Measurements from ENCODE around the gene SLC4A3.

DNA sequence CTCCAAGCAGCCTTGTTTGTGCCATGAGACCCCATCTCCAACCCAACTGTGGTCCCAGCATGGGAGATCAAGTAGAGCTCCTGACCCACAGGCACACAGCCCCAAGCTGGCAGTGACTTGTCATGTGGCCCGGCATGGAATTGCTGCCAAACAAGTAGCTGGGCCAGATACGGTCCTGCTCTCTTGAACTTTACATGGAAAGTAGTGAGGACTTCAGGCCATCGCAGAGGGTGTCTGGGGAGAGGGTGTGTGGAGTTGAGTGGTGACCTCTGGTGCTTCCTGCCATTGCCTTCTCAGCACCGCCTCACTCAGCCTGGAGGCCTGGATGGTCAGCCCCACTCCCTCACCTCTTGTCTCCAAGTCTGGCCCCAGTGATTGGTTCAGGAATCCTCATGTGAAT, 10.9 kb upstream of the SLC4A3 start:
- TF ChIP-seq POLR2AphosphoS5 (IDR thresholded peaks at IDR 0.05; ENCODE audit: insufficient read depth in 1 of 2, low read depth in 1 of 2): no peak
- TF ChIP-seq, protein P1, sequence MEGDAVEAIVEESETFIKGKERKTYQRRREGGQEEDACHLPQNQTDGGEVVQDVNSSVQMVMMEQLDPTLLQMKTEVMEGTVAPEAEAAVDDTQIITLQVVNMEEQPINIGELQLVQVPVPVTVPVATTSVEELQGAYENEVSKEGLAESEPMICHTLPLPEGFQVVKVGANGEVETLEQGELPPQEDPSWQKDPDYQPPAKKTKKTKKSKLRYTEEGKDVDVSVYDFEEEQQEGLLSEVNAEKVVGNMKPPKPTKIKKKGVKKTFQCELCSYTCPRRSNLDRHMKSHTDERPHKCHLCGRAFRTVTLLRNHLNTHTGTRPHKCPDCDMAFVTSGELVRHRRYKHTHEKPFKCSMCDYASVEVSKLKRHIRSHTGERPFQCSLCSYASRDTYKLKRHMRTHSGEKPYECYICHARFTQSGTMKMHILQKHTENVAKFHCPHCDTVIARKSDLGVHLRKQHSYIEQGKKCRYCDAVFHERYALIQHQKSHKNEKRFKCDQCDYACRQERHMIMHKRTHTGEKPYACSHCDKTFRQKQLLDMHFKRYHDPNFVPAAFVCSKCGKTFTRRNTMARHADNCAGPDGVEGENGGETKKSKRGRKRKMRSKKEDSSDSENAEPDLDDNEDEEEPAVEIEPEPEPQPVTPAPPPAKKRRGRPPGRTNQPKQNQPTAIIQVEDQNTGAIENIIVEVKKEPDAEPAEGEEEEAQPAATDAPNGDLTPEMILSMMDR (IDR thresholded peaks at IDR 0.05): no peak

All from vagina (tissue), 2 donors.